ENCODE data around the gene TENM4.

The TENM4 gene

GRCh38 chr11:79453617-79454016 is 12.8 kb upstream of the TENM4 start:
- H3K4me3 ChIP-seq (ENCODE audit: low read depth, low read length) = no peak overlapping the region
- DNase-seq (ENCODE audit: low read depth) = no peak
- TF ChIP-seq CTCF (conservative IDR thresholded peaks at IDR 0.05; ENCODE audit: low read depth, low read length) = no peak

- no peak overlapping the region for H3K4me3 ChIP-seq (ENCODE audit: low read depth, low read length)
- no peak for TF ChIP-seq CTCF (conservative IDR thresholded peaks at IDR 0.05; ENCODE audit: low read depth, low read length)
- no peak for DNase-seq (ENCODE audit: low read depth)
These were observed 8.2 kb upstream of the TENM4 start for GRCh38 chr11:79449040-79449439.

- H3K4me3 ChIP-seq (ENCODE audit: low read depth, low read length) = no peak overlapping the region
- no peak for TF ChIP-seq CTCF (conservative IDR thresholded peaks at IDR 0.05; ENCODE audit: low read depth, low read length)
- DNase-seq (ENCODE audit: low read depth) = no peak
These were observed 6.4 kb upstream of the TENM4 start for GRCh38 chr11:79447038-79447786.

GRCh38 chr11:79444923-79445322 is 4.1 kb upstream of the TENM4 start:
- no peak for TF ChIP-seq CTCF (conservative IDR thresholded peaks at IDR 0.05; ENCODE audit: low read depth, low read length)
- DNase-seq (ENCODE audit: low read depth) = no peak
- H3K4me3 ChIP-seq (ENCODE audit: low read depth, low read length) = no peak overlapping the region

- H3K4me3 ChIP-seq (ENCODE audit: low read depth, low read length) = no peak overlapping the region
- no peak for TF ChIP-seq CTCF (conservative IDR thresholded peaks at IDR 0.05; ENCODE audit: low read depth, low read length)
- no peak for DNase-seq (ENCODE audit: low read depth)
These were observed 638 bp upstream of the TENM4 start for GRCh38 chr11:79441461-79441875.

GRCh38 chr11:79439886-79440570 is 802 bp downstream of the TENM4 start:
- peak overlapping the region; percentile 52 for H3K4me3 ChIP-seq (ENCODE audit: low read depth, low read length)
- peak; percentile 16 for DNase-seq (ENCODE audit: low read depth)

More at GRCh38 chr11:79439886-79440570, 802 bp downstream of the TENM4 start:
- TF ChIP-seq CTCF (conservative IDR thresholded peaks at IDR 0.05; ENCODE audit: low read depth, low read length) = no peak

Data from choroid plexus epithelial cell (primary cell).